ENCODE results near the gene DNAH8.

The DNAH8 gene

DNA sequence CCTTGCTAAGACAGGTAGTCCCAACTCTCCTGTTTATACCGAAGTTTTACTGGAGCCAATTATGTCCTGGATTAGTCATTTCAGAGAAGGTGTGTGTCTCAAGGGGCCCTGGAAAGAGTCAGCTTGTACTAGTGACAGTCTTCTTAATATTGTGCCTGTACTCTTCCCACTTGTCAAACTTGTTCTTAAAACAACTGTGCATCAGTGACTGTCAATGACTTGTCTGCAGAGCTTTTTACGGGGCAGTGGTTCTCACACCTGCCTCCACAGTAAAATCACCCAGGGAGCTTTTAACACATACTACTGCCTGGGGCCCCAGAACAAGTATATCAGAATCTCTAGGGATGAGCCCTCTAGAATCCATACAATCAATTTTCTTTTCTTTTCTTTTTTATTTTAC is 305.0 kb downstream of the DNAH8 start:
- in situ Hi-C loops (cut with HindIII; ENCODE audit: low pct_unique_long_range_greater_than_20kb, low sequenced_read_pairs), result no loop called here
- no peak for TF ChIP-seq JUND (IDR thresholded peaks at IDR 0.05; ENCODE audit: low read depth)
- DNase-seq (ENCODE audit: low read depth in 1 of 2, low spot score in 1 of 2), result peak in 1 of 2 experiments; percentile 39

- no peak for TF ChIP-seq JUND (IDR thresholded peaks at IDR 0.05; ENCODE audit: low read depth)
- in situ Hi-C loops (cut with HindIII; ENCODE audit: low pct_unique_long_range_greater_than_20kb, low sequenced_read_pairs), result no loop called here
- DNase-seq (ENCODE audit: low read depth in 1 of 2, low spot score in 1 of 2), result no peak
Measured at GRCh38 chr6:39021041-39021440, 305.9 kb downstream of the DNAH8 start.

GRCh38 chr6:39021779-39022178 is 306.7 kb downstream of the DNAH8 start:
- DNase-seq (ENCODE audit: low read depth in 1 of 2, low spot score in 1 of 2), result no peak
- TF ChIP-seq JUND (IDR thresholded peaks at IDR 0.05; ENCODE audit: low read depth), result no peak
- in situ Hi-C loops (cut with HindIII; ENCODE audit: low pct_unique_long_range_greater_than_20kb, low sequenced_read_pairs), result no loop called here

- no peak for DNase-seq (ENCODE audit: low read depth in 1 of 2, low spot score in 1 of 2)
- in situ Hi-C loops (cut with HindIII; ENCODE audit: low pct_unique_long_range_greater_than_20kb, low sequenced_read_pairs), result no loop called here
Measured at GRCh38 chr6:39026175-39026574, 311.1 kb downstream of the DNAH8 start.

DNA sequence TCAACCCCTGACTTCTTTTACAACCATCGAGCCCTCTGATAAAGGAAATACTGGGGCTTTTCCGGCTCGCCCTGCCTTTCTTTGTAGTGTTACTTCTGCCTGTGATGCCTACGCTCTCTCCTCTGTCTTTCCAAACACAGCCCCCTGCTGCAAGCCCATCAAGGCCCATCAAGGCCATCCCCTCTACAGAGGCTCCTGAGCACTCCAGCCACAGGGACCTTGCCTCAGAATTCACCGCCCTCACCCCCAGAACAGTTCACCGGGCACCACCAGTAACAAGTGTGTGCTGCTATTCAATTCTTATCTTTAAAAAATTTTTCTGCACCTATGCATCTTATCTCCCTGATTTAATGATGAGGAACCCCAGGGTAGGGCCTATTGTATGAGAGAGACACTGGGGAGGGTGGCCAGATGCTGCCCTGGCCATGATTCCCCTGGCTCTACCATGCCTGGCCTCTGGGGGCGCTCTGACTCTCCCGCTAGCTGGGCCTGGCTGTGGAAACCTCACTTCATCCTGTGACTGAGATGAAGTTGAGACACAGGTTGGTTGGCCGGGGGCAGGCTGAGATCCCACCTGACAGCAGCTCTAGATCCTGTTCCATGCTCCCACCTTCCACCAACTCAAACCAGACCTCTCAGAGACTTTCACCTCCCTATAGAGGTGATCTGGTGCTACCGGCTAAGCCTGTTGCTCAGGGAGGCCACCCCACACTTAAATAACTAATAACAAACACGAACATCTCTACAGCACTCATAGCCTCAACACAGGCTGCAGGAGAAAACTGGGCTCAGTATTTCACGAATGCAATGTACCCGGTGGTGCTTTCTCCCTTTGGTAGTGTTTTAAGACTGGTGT is 314.3 kb downstream of the DNAH8 start:
- peak in 1 of 2 experiments; percentile 25 for DNase-seq (ENCODE audit: low read depth in 1 of 2, low spot score in 1 of 2)
- in situ Hi-C loops (cut with HindIII; ENCODE audit: low pct_unique_long_range_greater_than_20kb, low sequenced_read_pairs), result no loop called here
- TF ChIP-seq JUND (IDR thresholded peaks at IDR 0.05; ENCODE audit: low read depth), result no peak

More at GRCh38 chr6:39026175-39026574, 311.1 kb downstream of the DNAH8 start:
- no peak for TF ChIP-seq JUND (IDR thresholded peaks at IDR 0.05; ENCODE audit: low read depth)

GRCh38 chr6:39035681-39036080 is 320.6 kb downstream of the DNAH8 start:
- in situ Hi-C loops (cut with HindIII; ENCODE audit: low pct_unique_long_range_greater_than_20kb, low sequenced_read_pairs), result no loop called here
- DNase-seq (ENCODE audit: low read depth in 1 of 2, low spot score in 1 of 2), result no peak
- TF ChIP-seq JUND (IDR thresholded peaks at IDR 0.05; ENCODE audit: low read depth), result no peak

- DNase-seq (ENCODE audit: low read depth in 1 of 2, low spot score in 1 of 2), result no peak
- TF ChIP-seq JUND (IDR thresholded peaks at IDR 0.05; ENCODE audit: low read depth), result no peak
- in situ Hi-C loops (cut with HindIII; ENCODE audit: low pct_unique_long_range_greater_than_20kb, low sequenced_read_pairs), result no loop called here
Measured at GRCh38 chr6:39037082-39037508, 322.0 kb downstream of the DNAH8 start.

GRCh38 chr6:39037707-39038106 is 322.6 kb downstream of the DNAH8 start:
- in situ Hi-C loops (cut with HindIII; ENCODE audit: low pct_unique_long_range_greater_than_20kb, low sequenced_read_pairs), result no loop called here
- TF ChIP-seq JUND (IDR thresholded peaks at IDR 0.05; ENCODE audit: low read depth), result no peak
- DNase-seq (ENCODE audit: low read depth in 1 of 2, low spot score in 1 of 2), result no peak

DNA sequence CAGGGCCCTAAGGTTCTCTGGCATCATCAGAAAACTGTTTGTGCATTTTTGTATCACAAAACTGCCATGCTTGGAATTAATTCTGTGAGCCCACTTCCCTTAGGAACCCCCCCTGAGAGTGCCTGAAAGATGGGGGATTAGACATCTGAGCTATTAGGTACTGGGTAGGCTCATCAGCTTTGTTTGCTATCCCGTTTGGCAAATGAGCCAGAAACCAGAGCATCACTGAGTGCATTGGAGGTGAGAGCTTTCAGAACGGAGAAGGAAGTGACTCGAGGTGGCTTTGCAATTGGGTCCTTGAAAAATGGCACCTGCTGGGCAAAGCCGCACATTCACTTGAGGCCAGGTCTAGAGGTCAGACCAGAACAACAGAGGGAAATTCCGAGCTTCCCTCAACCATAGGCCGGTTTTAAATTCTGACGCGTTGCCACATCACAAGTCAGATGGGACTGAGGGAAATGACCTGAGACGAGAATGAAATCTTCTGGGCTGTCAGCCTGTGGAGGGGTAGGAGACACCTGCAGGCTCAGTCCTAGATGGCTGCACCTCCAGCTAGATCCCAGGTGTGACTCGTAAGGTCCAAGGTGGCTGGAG is 325.1 kb downstream of the DNAH8 start:
- no peak for DNase-seq (ENCODE audit: low read depth in 1 of 2, low spot score in 1 of 2)
- TF ChIP-seq JUND (IDR thresholded peaks at IDR 0.05; ENCODE audit: low read depth), result no peak

DNA sequence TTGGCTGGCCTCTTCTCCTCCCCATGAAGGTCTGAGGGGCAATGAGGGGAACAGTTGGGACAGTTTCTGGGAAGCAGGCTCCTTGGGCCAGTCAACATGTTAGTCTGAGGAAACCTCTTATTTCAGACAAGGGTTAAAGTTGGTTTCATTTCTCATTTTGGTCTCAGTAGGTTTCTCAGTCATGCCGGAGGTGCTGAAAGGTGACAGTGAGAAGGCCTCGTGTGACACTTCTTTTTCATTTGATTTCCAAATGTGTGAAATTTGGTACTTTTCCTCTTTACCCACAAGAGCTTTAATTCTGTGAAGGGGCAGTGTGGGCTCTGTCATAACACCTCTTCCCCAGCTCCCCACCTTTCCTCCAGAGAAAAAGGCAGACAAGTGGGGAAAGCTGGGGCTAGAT is 326.0 kb downstream of the DNAH8 start:
- DNase-seq (ENCODE audit: low read depth in 1 of 2, low spot score in 1 of 2), result no peak
- in situ Hi-C loops (cut with HindIII; ENCODE audit: low pct_unique_long_range_greater_than_20kb, low sequenced_read_pairs), result no loop called here
- TF ChIP-seq JUND (IDR thresholded peaks at IDR 0.05; ENCODE audit: low read depth), result no peak

More for the DNA sequence above, 325.1 kb downstream of the DNAH8 start:
- in situ Hi-C loops (cut with HindIII; ENCODE audit: low pct_unique_long_range_greater_than_20kb, low sequenced_read_pairs), result no loop called here

GRCh38 chr6:39043776-39044175 is 328.7 kb downstream of the DNAH8 start:
- no peak for DNase-seq (ENCODE audit: low read depth in 1 of 2, low spot score in 1 of 2)
- TF ChIP-seq JUND (IDR thresholded peaks at IDR 0.05; ENCODE audit: low read depth), result no peak
- in situ Hi-C loops (cut with HindIII; ENCODE audit: low pct_unique_long_range_greater_than_20kb, low sequenced_read_pairs), result no loop called here

DNA sequence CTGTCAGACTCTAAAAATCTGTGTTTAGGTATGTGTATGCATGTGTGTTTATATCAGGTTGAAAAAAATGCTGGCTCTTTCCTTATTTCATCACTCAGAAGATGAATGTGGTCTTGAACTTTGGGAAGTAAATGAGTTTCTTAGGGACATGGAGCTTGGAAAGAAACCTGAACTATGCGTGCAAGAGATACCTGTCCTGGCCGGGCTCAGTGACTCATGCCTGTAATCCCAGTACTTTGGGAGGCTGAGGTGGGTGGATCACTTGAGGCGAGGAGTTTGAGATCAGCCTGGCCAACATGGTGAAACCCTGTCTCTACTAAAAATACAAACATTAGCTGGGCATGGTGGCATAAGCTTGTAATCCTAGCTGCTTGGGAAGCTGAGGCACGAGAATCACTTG is 329.1 kb downstream of the DNAH8 start:
- DNase-seq (ENCODE audit: low read depth in 1 of 2, low spot score in 1 of 2), result no peak
- no peak for TF ChIP-seq JUND (IDR thresholded peaks at IDR 0.05; ENCODE audit: low read depth)
- in situ Hi-C loops (cut with HindIII; ENCODE audit: low pct_unique_long_range_greater_than_20kb, low sequenced_read_pairs), result no loop called here
